ENCODE measurements around the gene SMAGP. TPM values are rescaled to one million over a fixed set of nuclear protein-coding genes. Genes with fewer than 3 reads are reported as not detected.
"Not testable (repeated sequence)": the region's sequence is repeated elsewhere in the genome, so short reads cannot be mapped to it uniquely, and the experiment has no call there.

SMAGP gene
- total RNA-seq (1 to 10 TPM; 2.5 to 3.0 TPM), total RNA-seq (0.07 to 5.3 (median 2.1) reads per million in 172 experiments)
- 9.0 TPM for polyA plus RNA-seq (2013, experiment 1 of 2)
- 7.1 TPM for polyA plus RNA-seq (2013, experiment 2 of 2)

GRCh38 chr12:51270067-51270950 lies at the start of gene SMAGP:
Gene SMAGP, minus strand, starts transcription at chr12:51270415. Its CDS starts 1,137 bp downstream, at chr12:51269278.
- ATAC-seq (ENCODE audit: poor library complexity) (peak; percentile 44), DNase-seq (peak in 13 of 14 experiments; percentile 14 to 70 (median 28))
- ChIA-PET POLR2A (interaction anchor here (0.6 to 2.7 kb wide), 10 partner anchors 10 to 260 kb away, joined by 3 to 48 read pairs (median 5); partner anchors contain the start of genes BIN2, DAZAP2 and POU6F1), CTCF (interaction anchor here (1.0 to 3.3 kb wide), 6 partner anchors 18 to 102 kb away, joined by 3 to 57 read pairs (median 4); partner anchors contain the start of gene POU6F1)
- H3K27ac Mint-ChIP-seq = peak within 1 kb of the TSS; percentile 71
- H3K4me3 ChIP-seq (ENCODE audit: low read length) = peak within 1 kb of the TSS; percentile 72
- TF ChIP-seq, protein P1, sequence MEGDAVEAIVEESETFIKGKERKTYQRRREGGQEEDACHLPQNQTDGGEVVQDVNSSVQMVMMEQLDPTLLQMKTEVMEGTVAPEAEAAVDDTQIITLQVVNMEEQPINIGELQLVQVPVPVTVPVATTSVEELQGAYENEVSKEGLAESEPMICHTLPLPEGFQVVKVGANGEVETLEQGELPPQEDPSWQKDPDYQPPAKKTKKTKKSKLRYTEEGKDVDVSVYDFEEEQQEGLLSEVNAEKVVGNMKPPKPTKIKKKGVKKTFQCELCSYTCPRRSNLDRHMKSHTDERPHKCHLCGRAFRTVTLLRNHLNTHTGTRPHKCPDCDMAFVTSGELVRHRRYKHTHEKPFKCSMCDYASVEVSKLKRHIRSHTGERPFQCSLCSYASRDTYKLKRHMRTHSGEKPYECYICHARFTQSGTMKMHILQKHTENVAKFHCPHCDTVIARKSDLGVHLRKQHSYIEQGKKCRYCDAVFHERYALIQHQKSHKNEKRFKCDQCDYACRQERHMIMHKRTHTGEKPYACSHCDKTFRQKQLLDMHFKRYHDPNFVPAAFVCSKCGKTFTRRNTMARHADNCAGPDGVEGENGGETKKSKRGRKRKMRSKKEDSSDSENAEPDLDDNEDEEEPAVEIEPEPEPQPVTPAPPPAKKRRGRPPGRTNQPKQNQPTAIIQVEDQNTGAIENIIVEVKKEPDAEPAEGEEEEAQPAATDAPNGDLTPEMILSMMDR (IDR thresholded peaks at IDR 0.05) = no peak
- no peaks in the 10 kb centered on the region for H3K36me3 ChIP-seq (ENCODE audit: insufficient read depth, low read length)
- peaks cover 32% of the 10 kb centered on the region for H3K4me1 Mint-ChIP-seq (ENCODE audit: low read depth)
- no peaks in the 10 kb centered on the region for H3K27me3 ChIP-seq (ENCODE audit: control insufficient read depth in 1 of 2, insufficient read depth in 2 of 2, low read length in 2 of 2)
- H3K9me3 Mint-ChIP-seq = no peaks in the 10 kb centered on the region
- peak within 1 kb of the TSS in 1 of 2 donors; percentile 36 for H3K27ac ChIP-seq (ENCODE audit: low read depth in 1 of 2, low read length in 2 of 2)
- H3K4me3 Mint-ChIP-seq = peak within 1 kb of the TSS; percentile 95
- H3K27me3 Mint-ChIP-seq = no peaks in the 10 kb centered on the region
- intact Hi-C loops (cut with DNase I, micrococcal nuclease) = no loop called here
- H3K9me3 ChIP-seq (ENCODE audit: control insufficient read depth in 1 of 2, insufficient read depth in 1 of 2, low read length in 2 of 2) = no peaks in the 10 kb centered on the region
- H3K36me3 Mint-ChIP-seq (ENCODE audit: low read depth) = peaks cover 5% of the 10 kb centered on the region
- H3K4me1 ChIP-seq (ENCODE audit: insufficient read depth, low read length) = peaks cover 21% of the 10 kb centered on the region

- ChIA-PET POLR2A (interaction anchor here (0.6 to 8.8 kb wide), 18 partner anchors 9 to 493 kb away, joined by 3 to 82 read pairs (median 6); partner anchors contain the start of genes DAZAP2, POU6F1 and SMAGP), CTCF (interaction anchor here (1.1 to 10.7 kb wide), 4 partner anchors 9 to 50 kb away, joined by 3 to 52 read pairs (median 4); no protein-coding TSS in a partner anchor)
- no peaks in the 10 kb centered on the region for H3K27me3 Mint-ChIP-seq
- ATAC-seq (ENCODE audit: poor library complexity) (peak; percentile 81), DNase-seq (peak; percentile 12 to 88 (median 54))
- H3K27me3 ChIP-seq (ENCODE audit: control insufficient read depth in 1 of 2, insufficient read depth in 2 of 2, low read length in 2 of 2) = no peaks in the 10 kb centered on the region
- peak overlapping the region; percentile 39 for H3K4me3 ChIP-seq (ENCODE audit: low read length)
- H3K36me3 Mint-ChIP-seq (ENCODE audit: low read depth) = peaks cover 70% of the 10 kb centered on the region
- H3K9me3 Mint-ChIP-seq = no peaks in the 10 kb centered on the region
- TF ChIP-seq, protein P1 (IDR thresholded peaks at IDR 0.05) = no peak
- intact Hi-C loops (cut with DNase I, micrococcal nuclease) = loop anchor here in 1 of 2 experiments (1.0 to 2.0 kb wide), 2 partner anchors 22 to 50 kb away; no protein-coding TSS in a partner anchor
- peak overlapping the region; percentile 75 to 91 for H3K27ac ChIP-seq (ENCODE audit: low read depth in 1 of 2, low read length in 2 of 2)
- peaks cover 45% of the 10 kb centered on the region for H3K36me3 ChIP-seq (ENCODE audit: insufficient read depth, low read length)
- peak overlapping the region; percentile 87 for H3K27ac Mint-ChIP-seq
- H3K9me3 ChIP-seq (ENCODE audit: control insufficient read depth in 1 of 2, insufficient read depth in 1 of 2, low read length in 2 of 2) = no peaks in the 10 kb centered on the region
- peaks cover 80% of the 10 kb centered on the region for H3K4me1 Mint-ChIP-seq (ENCODE audit: low read depth)
- peaks cover 81% of the 10 kb centered on the region for H3K4me1 ChIP-seq (ENCODE audit: insufficient read depth, low read length)
- H3K4me3 Mint-ChIP-seq = peak overlapping the region; percentile 80
Measured at GRCh38 chr12:51318846-51319599, 48.8 kb upstream of the SMAGP start.

- not testable (repeated sequence) for ATAC-seq (ENCODE audit: poor library complexity)
- POLR2A ChIA-PET = interaction anchor here (0.6 to 8.8 kb wide), 18 partner anchors 8 to 493 kb away, joined by 3 to 82 read pairs (median 6); partner anchors contain the start of genes DAZAP2, POU6F1 and SMAGP
Measured at GRCh38 chr12:51318057-51318806, 48.0 kb upstream of the SMAGP start.

More at GRCh38 chr12:51318057-51318806, 48.0 kb upstream of the SMAGP start:
- peak overlapping the region; percentile 39 for H3K4me3 ChIP-seq (ENCODE audit: low read length)
- H3K9me3 ChIP-seq (ENCODE audit: control insufficient read depth in 1 of 2, insufficient read depth in 1 of 2, low read length in 2 of 2); H3K27me3 ChIP-seq (ENCODE audit: control insufficient read depth in 1 of 2, insufficient read depth in 2 of 2, low read length in 2 of 2); H3K27me3 Mint-ChIP-seq; H3K9me3 Mint-ChIP-seq: not testable (repeated sequence)
- intact Hi-C loops (cut with DNase I, micrococcal nuclease) = loop anchor here in 1 of 2 experiments (2.0 kb wide), 1 partner anchor 51 kb away; no protein-coding TSS in a partner anchor
- CTCF ChIA-PET = interaction anchor here (0.6 to 10.7 kb wide), 7 partner anchors 10 to 1895 kb away, joined by 3 to 52 read pairs (median 3); no protein-coding TSS in a partner anchor
- peak overlapping the region; percentile 87 for H3K27ac Mint-ChIP-seq
- peaks cover 78% of the 10 kb centered on the region for H3K4me1 Mint-ChIP-seq (ENCODE audit: low read depth)
- peak overlapping the region; percentile 80 for H3K4me3 Mint-ChIP-seq
- H3K27ac ChIP-seq (ENCODE audit: low read depth in 1 of 2, low read length in 2 of 2) = peak overlapping the region; percentile 75 to 91
- peak in 3 of 14 experiments; percentile 12 to 46 (median 22) for DNase-seq
- peaks cover 51% of the 10 kb centered on the region for H3K36me3 ChIP-seq (ENCODE audit: insufficient read depth, low read length)
- H3K4me1 ChIP-seq (ENCODE audit: insufficient read depth, low read length) = peaks cover 85% of the 10 kb centered on the region
- peaks cover 71% of the 10 kb centered on the region for H3K36me3 Mint-ChIP-seq (ENCODE audit: low read depth)
